Non-pigmented ciliary epithelial cell (primary cell): ENCODE measurements around the gene ADM5.
"Not testable (repeated sequence)": the region's sequence is repeated elsewhere in the genome, so short reads cannot be mapped to it uniquely, and the experiment has no call there.

Experiments used
- DNase-seq: peaks from one replicate; pipeline ENCODE4 v3.0.0-alpha.2; 2010; ENCODE audit warnings: low read depth

ADM5 gene

GRCh38 chr19:49701271-49701786, 11.9 kb downstream of the ADM5 start:
- no peak for DNase-seq

- no peak for DNase-seq
Observed at GRCh38 chr19:49704888-49705642, 15.7 kb downstream of the ADM5 start.

GRCh38 chr19:49705919-49706318, 16.5 kb downstream of the ADM5 start:
- DNase-seq, result no peak

- no peak for DNase-seq
Observed at GRCh38 chr19:49710372-49710951, 21.1 kb downstream of the ADM5 start.

- DNase-seq, result peak; percentile 34
Observed at GRCh38 chr19:49712397-49712859, 23.0 kb downstream of the ADM5 start.

GRCh38 chr19:49713236-49713845, 23.9 kb downstream of the ADM5 start:
- DNase-seq, result no peak

GRCh38 chr19:49716154-49716553, 26.8 kb downstream of the ADM5 start:
- DNase-seq, result no peak

- no peak for DNase-seq
Observed at GRCh38 chr19:49718511-49718910, 29.1 kb downstream of the ADM5 start.

- no peak for DNase-seq
Observed at GRCh38 chr19:49718991-49719390, 29.6 kb downstream of the ADM5 start.

- not testable (repeated sequence) for DNase-seq
Observed at GRCh38 chr19:49719420-49719819, 30.0 kb downstream of the ADM5 start.

GRCh38 chr19:49727217-49728030, 38.0 kb downstream of the ADM5 start:
- DNase-seq, result no peak

- DNase-seq, result no peak
Observed at GRCh38 chr19:49730166-49730565, 40.8 kb downstream of the ADM5 start.

GRCh38 chr19:49738268-49738667, 48.9 kb downstream of the ADM5 start:
- no peak for DNase-seq

- DNase-seq, result no peak
Observed at GRCh38 chr19:49739098-49739497, 49.7 kb downstream of the ADM5 start.

- no peak for DNase-seq
Observed at GRCh38 chr19:49739933-49740332, 50.5 kb downstream of the ADM5 start.
